ENCODE data around the gene CTTNBP2.

DNA sequence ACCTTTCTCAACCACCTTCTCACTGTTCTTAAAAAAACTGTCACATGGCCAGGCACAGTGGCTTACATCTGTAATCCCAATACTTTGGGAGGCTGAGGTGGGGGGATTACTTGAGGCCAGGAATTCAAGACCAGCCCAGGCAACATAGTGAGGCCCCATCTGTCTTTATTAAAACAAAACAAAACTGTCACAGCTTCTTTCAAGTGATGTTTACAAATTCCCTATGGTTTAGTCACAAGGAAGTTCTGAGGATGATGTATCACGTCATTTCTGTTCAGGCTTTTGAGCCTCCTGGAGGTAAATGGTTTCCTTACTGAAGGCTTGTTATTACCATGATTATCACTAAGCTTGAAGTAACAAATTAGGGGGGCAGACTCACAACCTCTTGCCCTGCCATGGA, 207.2 kb downstream of the CTTNBP2 start:
- no peak for TF ChIP-seq POLR2A (IDR thresholded peaks at IDR 0.05; ENCODE audit: low read depth, low read length)
- TF ChIP-seq POLR2AphosphoS5 (IDR thresholded peaks at IDR 0.05; ENCODE audit: low read depth, low read length), result no peak

Measured in GM12892 (cell line).